H9 (cell line): ENCODE results near the gene MFSD1. TPM values are rescaled to one million over a fixed set of nuclear protein-coding genes. Genes with fewer than 3 reads are reported as not detected.

Source experiments
- DNase-seq: peaks from one replicate; pipeline ENCODE4 v3.0.0-alpha.2; 2017
- H2AFZ ChIP-seq: one replicate; pipeline ENCODE4 v1.6.1; 2013; ENCODE audit warnings: mild to moderate bottlenecking, low read length, control low read depth, moderate library complexity
- H2AK5ac ChIP-seq: 2 replicates; pipeline ENCODE4 v1.6.1; 2013; ENCODE audit warnings: low read length, control low read depth, mixed read lengths; ENCODE audit not compliant: insufficient read length
- H2BK120ac ChIP-seq: one replicate; pipeline ENCODE4 v1.6.1; 2013; ENCODE audit warnings: low read depth, mild to moderate bottlenecking, low read length, control low read depth, inconsistent platforms; ENCODE audit not compliant: poor library complexity, severe bottlenecking
- H2BK12ac ChIP-seq: 2 replicates; pipeline ENCODE4 v1.6.1; 2013; ENCODE audit warnings: low read length, control low read depth, mixed read lengths, low read depth; ENCODE audit not compliant: insufficient read length
- H2BK15ac ChIP-seq: 2 replicates; pipeline ENCODE4 v1.6.1; 2013; ENCODE audit warnings: low read depth, low read length, control low read depth
- H2BK20ac ChIP-seq: one replicate; pipeline ENCODE4 v1.6.1; 2013; ENCODE audit warnings: low read depth, mild to moderate bottlenecking, low read length, control low read depth, inconsistent platforms; ENCODE audit not compliant: poor library complexity, severe bottlenecking
- H2BK5ac ChIP-seq: 2 replicates; pipeline ENCODE4 v1.6.1; 2013; ENCODE audit warnings: low read length, control low read depth, mixed read lengths; ENCODE audit not compliant: insufficient read length
- H3K14ac ChIP-seq: 2 replicates; pipeline ENCODE4 v1.6.1; 2013; ENCODE audit warnings: low read length, control low read depth; ENCODE audit not compliant: insufficient read depth
- H3K18ac ChIP-seq: 2 replicates; pipeline ENCODE4 v1.6.1; 2013; ENCODE audit warnings: low read depth, mild to moderate bottlenecking, mixed read lengths, low read length, control low read depth; ENCODE audit not compliant: insufficient read length
- H3K23ac ChIP-seq: 2 replicates; pipeline ENCODE4 v1.6.1; 2013; ENCODE audit warnings: low read length, control low read depth, mixed read lengths, low read depth; ENCODE audit not compliant: insufficient read length
- H3K23me2 ChIP-seq: 2 replicates; pipeline ENCODE4 v1.6.1; 2013; ENCODE audit warnings: low read depth, mild to moderate bottlenecking, mixed read lengths, low read length, control low read depth; ENCODE audit not compliant: insufficient read length, poor library complexity, severe bottlenecking
- H3K27ac ChIP-seq: 2 replicates; pipeline ENCODE4 v1.5.1; 2013; ENCODE audit warnings: low read length, control low read depth, mixed read lengths, low read depth; ENCODE audit not compliant: insufficient read length
- H3K27me3 ChIP-seq: 2 replicates; pipeline ENCODE4 v1.6.1; 2013; ENCODE audit warnings: low read length, control low read depth, inconsistent platforms; ENCODE audit not compliant: insufficient read depth
- H3K4ac ChIP-seq: 2 replicates; pipeline ENCODE4 v1.6.1; 2013; ENCODE audit warnings: low read depth, mild to moderate bottlenecking, control low read depth, inconsistent platforms, low read length, moderate library complexity
- H3K4me1 ChIP-seq: 2 replicates; pipeline ENCODE4 v1.6.1; 2013; ENCODE audit warnings: low read length, control low read depth, inconsistent platforms; ENCODE audit not compliant: insufficient read depth
- H3K4me2 ChIP-seq: 2 replicates; pipeline ENCODE4 v1.6.1; 2013; ENCODE audit warnings: low read length, control low read depth, mixed read lengths; ENCODE audit not compliant: insufficient read length, insufficient read depth
- H3K56ac ChIP-seq: 2 replicates; pipeline ENCODE4 v1.6.1; 2013; ENCODE audit warnings: low read depth, mild to moderate bottlenecking, mixed read lengths, low read length, control low read depth; ENCODE audit not compliant: insufficient read length
- H3K79me1 ChIP-seq: 2 replicates; pipeline ENCODE4 v1.6.1; 2013; ENCODE audit warnings: low read depth, mild to moderate bottlenecking, moderate library complexity, low read length, control low read depth, inconsistent platforms; ENCODE audit not compliant: insufficient read depth, poor library complexity, severe bottlenecking
- H3K79me2 ChIP-seq: 2 replicates; pipeline ENCODE4 v1.6.1; 2013; ENCODE audit warnings: low read length, control low read depth, inconsistent platforms; ENCODE audit not compliant: insufficient read depth
- H3K9ac ChIP-seq: 2 replicates; pipeline ENCODE4 v1.6.1; 2013; ENCODE audit warnings: low read length, control low read depth, mixed read lengths; ENCODE audit not compliant: insufficient read length; ENCODE audit errors: extremely low read depth
- H3K9me3 ChIP-seq: one replicate; pipeline ENCODE4 v1.6.1; 2013; ENCODE audit warnings: low read depth, low read length, inconsistent platforms; ENCODE audit not compliant: control insufficient read depth
- H3T11ph ChIP-seq: one replicate; pipeline ENCODE4 v1.6.1; 2013; ENCODE audit warnings: mild to moderate bottlenecking, low read length, control low read depth, inconsistent platforms
- H4K20me1 ChIP-seq: one replicate; pipeline ENCODE4 v1.6.1; 2013; ENCODE audit not compliant: control insufficient read depth, insufficient read length, insufficient read depth
- H4K5ac ChIP-seq: 2 replicates; pipeline ENCODE4 v1.6.1; 2013; ENCODE audit warnings: low read depth, mild to moderate bottlenecking, mixed read lengths, low read length, control low read depth; ENCODE audit not compliant: insufficient read length
- H4K8ac ChIP-seq: replicated peaks from 2 replicates; pipeline ENCODE4 v1.6.1; 2013; ENCODE audit warnings: low read length, control low read depth, mixed read lengths, low read depth; ENCODE audit not compliant: insufficient read length
- H4K91ac ChIP-seq: 2 replicates; pipeline ENCODE4 v1.6.1; 2013; ENCODE audit warnings: low read depth, mild to moderate bottlenecking, moderate library complexity, mixed read lengths, low read length, control low read depth; ENCODE audit not compliant: insufficient read length
- H3K27ac Mint-ChIP-seq, 3 experiments: 2 replicates in 2 of 3; 3 replicates in 1 of 3; pipeline ENCODE4 v1.8.0; 2020 to 2021; ENCODE audit warnings: mixed read lengths in 3 of 3, mild to moderate bottlenecking in 1 of 3, moderate library complexity in 1 of 3
- H3K27me3 Mint-ChIP-seq: 2 replicates; pipeline ENCODE4 v1.8.0; 2021; ENCODE audit warnings: low read depth, mild to moderate bottlenecking, moderate library complexity, mixed read lengths
- H3K36me3 Mint-ChIP-seq, 3 experiments: 2 replicates in 2 of 3; 3 replicates in 1 of 3; pipeline ENCODE4 v1.8.0; 2020 to 2021; ENCODE audit warnings: low read depth in 3 of 3, mixed read lengths in 3 of 3; ENCODE audit not compliant: insufficient read depth in 1 of 3
- H3K4me1 Mint-ChIP-seq, 2 experiments: 2 replicates each; pipeline ENCODE4 v1.8.0; 2020; ENCODE audit warnings: mixed read lengths in 2 of 2
- H3K4me3 Mint-ChIP-seq, 2 experiments: 2 replicates in 1 of 2; 3 replicates in 1 of 2; pipeline ENCODE4 v1.8.0; 2020 to 2021; ENCODE audit warnings: mild to moderate bottlenecking in 2 of 2, mixed read lengths in 2 of 2, moderate library complexity in 1 of 2
- H3K9me3 Mint-ChIP-seq, 2 experiments: 2 replicates in 1 of 2; 3 replicates in 1 of 2; pipeline ENCODE4 v1.8.0; 2020; ENCODE audit warnings: mild to moderate bottlenecking in 2 of 2, mixed read lengths in 2 of 2, moderate library complexity in 1 of 2
- CTCF ChIP-seq: fragments of 200-600 bp; sonication (generic); conservative IDR thresholded peaks from 3 replicates; pipeline ENCODE4 v1.8.0; 2021; ENCODE audit warnings: antibody characterized with exemption, mild to moderate bottlenecking
- WGBS: extraction: QIAGEN DNeasy Blood & Tissue Kit; methylation state at CpG from one replicate; pipeline ENCODE4 v1.1.7; 2013; ENCODE audit warnings: missing lambda C conversion rate, low lambda C conversion rate, mixed read lengths; ENCODE audit not compliant: insufficient read length; ENCODE audit errors: extremely low coverage; 5-methylcytosine and 5-hydroxymethylcytosine counted together
- total RNA-seq: library from RNA; stranded (reverse); gene quantifications from 2 replicates; pipeline ENCODE4 v1.2.1, GENCODE V29; 2021

The MFSD1 gene
- total RNA-seq, 1 experiment from 2014 or later = 9.5 TPM

GRCh38 chr3:158849757-158850156, 47.9 kb downstream of the MFSD1 start:
- no peak overlapping the region for H4K91ac ChIP-seq
- H4K20me1 ChIP-seq = no peaks in the 10 kb centered on the region
- no peaks in the 10 kb centered on the region for H3K27me3 Mint-ChIP-seq
- no CpG with 5 or more reads among the region's 3 CpGs for WGBS
- no peaks in the 10 kb centered on the region for H3K9me3 Mint-ChIP-seq
- no peak overlapping the region for H4K8ac ChIP-seq
- no peak overlapping the region for H2BK15ac ChIP-seq
- DNase-seq = no peak
- H4K5ac ChIP-seq = no peak overlapping the region
- H3K4ac ChIP-seq = no peak overlapping the region
- no peak overlapping the region for H2AFZ ChIP-seq
- no peaks in the 10 kb centered on the region; a peak in 1 of 7 replicates for H3K36me3 Mint-ChIP-seq
- H3K79me1 ChIP-seq = no peaks in the 10 kb centered on the region
- no peak overlapping the region for H2BK5ac ChIP-seq
- H3K23ac ChIP-seq = no peak overlapping the region
- H2AK5ac ChIP-seq = no peak overlapping the region
- H3K23me2 ChIP-seq = no peaks in the 10 kb centered on the region
- H3K27ac ChIP-seq = no peak overlapping the region
- H3K56ac ChIP-seq = no peak overlapping the region
- no peak overlapping the region for H3K4me3 Mint-ChIP-seq
- H3K79me2 ChIP-seq = no peaks in the 10 kb centered on the region
- no peaks in the 10 kb centered on the region for H3K27me3 ChIP-seq
- no peak overlapping the region for H2BK20ac ChIP-seq
- H3K27ac Mint-ChIP-seq = no peak overlapping the region
- no peak overlapping the region for H3K14ac ChIP-seq
- no peak overlapping the region for H3K4me2 ChIP-seq
- no peak overlapping the region for H2BK120ac ChIP-seq
- no peak overlapping the region for H2BK12ac ChIP-seq
- H3K9me3 ChIP-seq = no peaks in the 10 kb centered on the region
- no peak overlapping the region for H3T11ph ChIP-seq
- no peak overlapping the region for H3K18ac ChIP-seq
- H3K4me1 ChIP-seq = no peaks in the 10 kb centered on the region
- TF ChIP-seq CTCF = no peak
- H3K4me1 Mint-ChIP-seq = peaks cover 0 to 3% of the 10 kb centered on the region in 2 experiments; a peak in 1 of 4 replicates
- no peak overlapping the region for H3K9ac ChIP-seq
